NCI-H1092 treated with DMSO at 0.1 percent for 48 hours (cell line): ENCODE measurements around the gene IL1RL2.

ENCODE experiments used
- DNase-seq: peaks from one replicate; lab custom pipeline; 2025; lab: John Stamatoyannopoulos, UW

Gene IL1RL2

GRCh38 chr2:102194609-102195268, 7.9 kb downstream of the IL1RL2 start:
- no peak for DNase-seq

- DNase-seq = no peak
Measured at GRCh38 chr2:102197389-102198137, 10.7 kb downstream of the IL1RL2 start.

GRCh38 chr2:102200539-102200938, 13.7 kb downstream of the IL1RL2 start:
- DNase-seq = no peak

GRCh38 chr2:102204638-102205037, 17.8 kb downstream of the IL1RL2 start:
- no peak for DNase-seq

- no peak for DNase-seq
Measured at GRCh38 chr2:102206666-102207341, 20.0 kb downstream of the IL1RL2 start.

GRCh38 chr2:102208774-102209173, 22.0 kb downstream of the IL1RL2 start:
- no peak for DNase-seq

GRCh38 chr2:102209474-102209873, 22.7 kb downstream of the IL1RL2 start:
- DNase-seq = no peak

GRCh38 chr2:102217032-102217431, 30.2 kb downstream of the IL1RL2 start:
- DNase-seq = no peak

- DNase-seq = no peak
Measured at GRCh38 chr2:102224824-102225739, 38.3 kb downstream of the IL1RL2 start.

GRCh38 chr2:102226171-102226570, 39.3 kb downstream of the IL1RL2 start:
- DNase-seq = no peak

GRCh38 chr2:102226612-102227391, 40.0 kb downstream of the IL1RL2 start:
- no peak for DNase-seq

- DNase-seq = no peak
Measured at GRCh38 chr2:102229141-102229769, 42.4 kb downstream of the IL1RL2 start.

- DNase-seq = no peak
Measured at GRCh38 chr2:102230410-102230909, 43.6 kb downstream of the IL1RL2 start.

- DNase-seq = no peak
Measured at GRCh38 chr2:102233132-102233884, 46.5 kb downstream of the IL1RL2 start.

GRCh38 chr2:102235042-102235473, 48.2 kb downstream of the IL1RL2 start:
- no peak for DNase-seq

GRCh38 chr2:102235491-102235890, 48.7 kb downstream of the IL1RL2 start:
- DNase-seq = no peak

- no peak for DNase-seq
Measured at GRCh38 chr2:102236132-102236531, 49.3 kb downstream of the IL1RL2 start.

- DNase-seq = no peak
Measured at GRCh38 chr2:102237176-102237575, 50.4 kb downstream of the IL1RL2 start.

GRCh38 chr2:102238039-102238756, 51.4 kb downstream of the IL1RL2 start:
- no peak for DNase-seq
